ENCODE results near the gene PRKCZ.
A peak's percentile ranks its signal among the peaks of the same experiment; 100 is the strongest.

Gene PRKCZ

DNA sequence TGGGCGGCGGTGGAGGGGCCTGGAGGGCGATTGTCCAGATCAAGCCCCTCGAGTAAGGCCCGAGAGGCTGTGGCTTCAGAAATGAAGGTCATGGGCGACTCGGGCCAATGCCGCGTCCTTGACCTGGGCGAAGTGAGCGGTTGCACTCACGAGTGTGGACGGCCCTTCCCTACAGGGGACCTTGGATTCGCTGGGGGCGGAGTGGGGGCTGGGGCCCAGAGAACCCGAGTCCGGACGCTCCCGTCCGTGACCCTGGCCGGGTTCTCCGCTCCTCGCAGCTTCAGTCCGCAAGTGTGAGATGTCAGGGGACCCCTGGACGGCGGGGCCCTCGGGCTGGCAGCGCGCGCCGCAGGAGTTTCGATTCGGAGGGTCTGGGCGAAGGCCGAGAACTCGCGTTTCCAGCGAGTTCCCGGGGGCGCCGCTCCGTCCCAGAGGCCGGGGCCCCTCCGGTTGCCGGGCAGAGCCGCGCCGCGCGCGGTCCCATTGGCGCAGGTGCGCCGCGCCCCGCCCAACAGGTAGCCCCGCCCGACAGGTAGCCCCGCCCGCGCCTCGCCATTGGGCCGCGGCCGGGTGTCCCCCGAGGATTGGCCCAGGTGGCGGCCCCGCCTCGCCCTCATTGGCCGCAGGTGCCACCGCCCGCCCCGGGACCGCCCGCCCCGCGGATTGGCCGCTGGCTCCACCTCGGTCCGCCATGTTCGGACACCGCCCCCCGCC, at the start of gene PRKCZ:
Gene PRKCZ (plus strand): TSS at position 694 of the 714 bp plus-strand sequence. CDS start 220 bp downstream, outside the sequence.
- DNase-seq, result peak in 1 of 10 donors; percentile 76
- intact Hi-C loops (cut with DNase I), result no loop called here

DNA sequence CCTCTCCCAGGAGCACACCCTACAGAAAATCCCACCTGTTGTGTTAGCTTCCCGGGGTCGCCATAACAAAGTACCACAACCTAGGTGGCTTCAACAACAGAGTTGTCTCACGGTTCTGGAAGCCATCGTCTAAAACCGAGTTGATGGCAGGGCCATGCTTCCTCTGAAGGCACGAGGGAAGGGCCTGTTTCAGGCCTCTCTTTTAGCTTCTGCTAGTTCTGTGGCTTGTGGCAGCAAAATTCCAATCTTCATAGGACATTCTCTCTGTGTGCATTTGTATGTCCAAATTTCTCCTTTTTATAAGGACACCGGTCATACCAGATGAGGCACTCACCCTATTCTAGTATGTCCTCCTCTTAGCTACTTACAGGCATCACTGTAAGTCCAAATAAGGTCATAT, 49.8 kb upstream of the PRKCZ start:
- intact Hi-C loops (cut with DNase I), result no loop called here
- no peak for DNase-seq

GRCh38 chr1:2000850-2001249, 49.4 kb upstream of the PRKCZ start:
- intact Hi-C loops (cut with DNase I), result no loop called here
- no peak for DNase-seq

DNA sequence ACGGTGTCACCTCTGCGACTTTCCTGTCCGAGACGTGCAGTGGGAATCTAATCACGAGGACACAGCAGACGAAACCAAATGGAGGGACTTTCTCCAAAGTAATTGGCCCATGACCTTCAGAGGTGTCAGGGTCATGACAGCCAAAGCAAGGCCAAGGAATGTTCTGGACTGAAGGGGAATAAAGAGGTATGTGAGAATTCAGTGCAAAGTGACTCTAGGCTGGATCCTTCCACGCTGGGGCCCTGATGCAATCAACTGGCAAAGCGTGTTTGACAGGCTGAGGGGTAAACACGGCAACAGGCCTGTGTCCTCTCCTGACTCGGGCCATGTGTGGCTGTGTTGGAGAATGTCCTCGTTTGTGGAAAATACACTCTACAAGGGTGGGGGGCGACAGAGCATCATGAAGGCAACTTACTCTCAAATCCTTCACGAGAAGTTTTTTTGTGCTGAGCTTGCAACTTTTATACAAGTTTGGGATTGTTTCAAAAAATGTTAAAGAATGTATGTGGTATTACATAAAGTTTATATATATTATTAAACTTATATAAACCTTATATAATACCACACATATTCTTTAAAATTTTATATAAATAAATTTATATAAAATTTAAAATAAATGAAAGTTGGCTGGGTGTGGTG, 48.3 kb upstream of the PRKCZ start:
- intact Hi-C loops (cut with DNase I), result no loop called here
- DNase-seq, result no peak

- intact Hi-C loops (cut with DNase I), result no loop called here
- peak in 9 of 10 donors; percentile 43 to 95 (median 68) for DNase-seq
Observed at GRCh38 chr1:2003541-2004131, 46.6 kb upstream of the PRKCZ start, which contains the start of gene CFAP74. Gene CFAP74 (minus strand): TSS chr1:2003786. CDS start chr1:1990956, 12,830 bp downstream.

GRCh38 chr1:2004856-2005255, 45.4 kb upstream of the PRKCZ start:
- DNase-seq, result no peak
- intact Hi-C loops (cut with DNase I), result no loop called here

GRCh38 chr1:2009101-2010053, 40.8 kb upstream of the PRKCZ start:
- intact Hi-C loops (cut with DNase I), result no loop called here
- DNase-seq, result no peak

- intact Hi-C loops (cut with DNase I), result no loop called here
- DNase-seq, result no peak
Observed at GRCh38 chr1:2014181-2014580, 36.0 kb upstream of the PRKCZ start.

- intact Hi-C loops (cut with DNase I), result no loop called here
- DNase-seq, result peak in 2 of 10 donors; percentile 78 to 86
Observed at GRCh38 chr1:2014741-2015735, 35.2 kb upstream of the PRKCZ start.

GRCh38 chr1:2016123-2016522, 34.1 kb upstream of the PRKCZ start:
- DNase-seq, result no peak
- intact Hi-C loops (cut with DNase I), result no loop called here

- DNase-seq, result no peak
- intact Hi-C loops (cut with DNase I), result no loop called here
Observed at GRCh38 chr1:2018217-2019171, 31.7 kb upstream of the PRKCZ start.

DNA sequence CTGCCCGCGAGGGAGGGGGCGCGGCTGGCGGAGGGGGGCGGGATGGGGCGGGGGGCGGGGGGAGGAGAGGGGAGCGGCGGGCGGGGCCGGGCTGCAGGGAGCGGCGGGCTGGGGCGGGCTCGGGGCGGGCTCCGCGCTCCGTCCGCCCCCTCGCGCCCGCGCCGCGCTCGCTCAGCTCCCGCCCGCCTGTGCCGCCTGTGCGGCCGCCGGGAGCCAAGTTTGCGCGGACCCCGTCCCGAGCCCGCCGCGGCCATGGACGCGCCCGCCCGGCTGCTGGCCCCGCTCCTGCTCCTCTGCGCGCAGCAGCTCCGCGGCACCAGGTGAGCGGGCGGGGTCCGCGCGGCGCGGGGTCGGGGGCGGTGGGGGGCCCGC, 31.1 kb upstream of the PRKCZ start, which contains the start of gene GABRD:
Gene GABRD (plus strand): TSS at position 174 of the 372 bp plus-strand sequence. CDS start 79 bp downstream, at position 253.
- intact Hi-C loops (cut with DNase I), result no loop called here
- peak in 2 of 10 donors; percentile 76 to 88 for DNase-seq

GRCh38 chr1:2019571-2020309, 30.5 kb upstream of the PRKCZ start:
- peak in 1 of 10 donors; percentile 84 for DNase-seq
- intact Hi-C loops (cut with DNase I), result no loop called here

- DNase-seq, result no peak
- intact Hi-C loops (cut with DNase I), result no loop called here
Observed at GRCh38 chr1:2020310-2020655, 29.9 kb upstream of the PRKCZ start.

DNA sequence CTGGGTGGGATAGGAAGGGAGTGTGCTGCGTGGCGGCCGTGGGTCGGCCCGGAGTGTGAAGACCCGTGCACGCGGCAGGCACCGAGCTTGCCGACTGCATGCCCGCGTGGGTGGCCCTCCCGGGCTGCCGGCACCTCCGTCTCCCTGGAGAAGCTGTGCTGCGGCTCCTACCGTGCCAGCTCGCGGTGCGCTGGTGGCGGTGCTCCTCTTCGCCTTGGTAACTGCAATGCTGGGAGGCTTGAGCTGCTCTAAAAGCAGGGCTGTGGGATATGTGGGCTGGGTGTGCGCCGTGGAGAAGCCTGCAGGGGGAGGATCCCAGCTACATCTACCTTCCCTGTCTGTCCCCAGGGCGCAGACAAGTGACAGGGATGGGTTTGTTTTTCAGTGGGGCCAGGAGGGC, 28.7 kb upstream of the PRKCZ start:
- intact Hi-C loops (cut with DNase I), result no loop called here
- peak in 8 of 10 donors; percentile 64 to 97 (median 78) for DNase-seq

- intact Hi-C loops (cut with DNase I), result no loop called here
Observed at GRCh38 chr1:2022063-2022770, 28.0 kb upstream of the PRKCZ start.

GRCh38 chr1:2023187-2023586, 27.0 kb upstream of the PRKCZ start:
- DNase-seq, result no peak
- intact Hi-C loops (cut with DNase I), result no loop called here

More at GRCh38 chr1:2022063-2022770, 28.0 kb upstream of the PRKCZ start:
- peak in 1 of 10 donors; percentile 82 for DNase-seq
